Activated naive CD4-positive, alpha-beta T cell treated with anti-CD3 and anti-CD28 coated beads, Interleukin-2, amount 10 ng/mL, durations not matched to agents 5 hours and 36 hours (primary cell): ENCODE data around the gene RAG1. TPM values are rescaled to one million over a fixed set of nuclear protein-coding genes. Genes with fewer than 3 reads are reported as not detected.

Source experiments
- total RNA-seq, 2 experiments: library from RNA; stranded (reverse); gene quantifications; one replicate each; pipeline ENCODE4 v1.2.3, GENCODE V29; 2021

The RAG1 gene
- under 1 TPM; 0.26 to 0.30 TPM for total RNA-seq

DNA sequence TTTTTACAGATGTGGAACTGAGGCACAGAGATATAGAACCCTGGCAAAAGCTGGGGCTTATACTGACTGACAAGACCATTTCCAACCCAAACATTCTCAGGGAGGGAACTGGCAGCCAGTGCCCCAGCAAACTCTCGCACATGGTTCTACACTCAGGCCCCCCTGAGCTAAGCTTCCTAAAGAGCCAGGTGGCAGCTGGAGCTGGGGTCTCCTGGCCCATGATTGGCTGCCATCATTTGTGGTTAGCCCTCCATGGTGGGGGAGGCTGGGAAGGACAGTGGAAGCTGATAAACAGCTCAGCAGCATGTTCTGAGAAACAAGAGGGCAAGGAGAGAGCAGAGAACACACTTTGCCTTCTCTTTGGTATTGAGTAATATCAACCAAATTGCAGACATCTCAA lies at the start of gene RAG1:
Gene RAG1, plus strand, starts transcription at position 314 of the 400 bp plus-strand sequence. CDS start 5,298 bp downstream, outside the sequence.

DNA sequence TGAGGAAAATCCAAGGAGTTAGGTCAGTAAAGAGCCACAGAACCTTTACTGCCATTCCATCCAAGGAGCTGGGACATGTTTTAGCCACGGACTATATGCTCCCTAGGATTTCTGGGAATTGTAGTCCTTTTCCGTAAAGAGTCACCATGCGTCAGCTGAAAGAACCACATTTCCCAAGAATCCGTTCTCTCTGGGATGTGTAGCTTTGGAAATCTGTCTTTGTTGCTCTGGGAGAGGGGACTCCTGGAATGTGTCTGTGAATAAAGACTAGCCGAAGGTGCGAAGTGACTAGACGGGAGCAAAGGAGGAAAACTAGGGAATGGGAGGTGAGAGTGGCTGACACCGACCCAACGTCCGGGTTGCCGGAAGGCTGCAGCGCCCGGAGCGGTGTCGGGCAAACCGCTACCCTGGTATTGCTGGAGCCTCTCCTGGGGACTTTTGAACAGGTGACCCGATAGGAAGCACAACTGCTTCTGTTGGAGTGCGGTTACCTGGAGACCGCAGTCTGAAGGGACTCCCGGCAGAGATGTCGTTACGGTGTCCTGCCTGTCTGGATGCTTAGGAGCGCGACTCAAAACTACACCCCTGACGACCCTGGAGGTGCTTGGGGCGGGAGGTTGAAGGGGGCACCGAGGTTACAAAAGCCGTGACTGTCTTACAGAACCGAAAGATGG lies 26.6 kb downstream of the RAG1 start, which contains the start of gene IFTAP:
Gene IFTAP, plus strand, starts transcription at position 187 of the 674 bp plus-strand sequence. CDS start 15,602 bp downstream, outside the sequence.

DNA sequence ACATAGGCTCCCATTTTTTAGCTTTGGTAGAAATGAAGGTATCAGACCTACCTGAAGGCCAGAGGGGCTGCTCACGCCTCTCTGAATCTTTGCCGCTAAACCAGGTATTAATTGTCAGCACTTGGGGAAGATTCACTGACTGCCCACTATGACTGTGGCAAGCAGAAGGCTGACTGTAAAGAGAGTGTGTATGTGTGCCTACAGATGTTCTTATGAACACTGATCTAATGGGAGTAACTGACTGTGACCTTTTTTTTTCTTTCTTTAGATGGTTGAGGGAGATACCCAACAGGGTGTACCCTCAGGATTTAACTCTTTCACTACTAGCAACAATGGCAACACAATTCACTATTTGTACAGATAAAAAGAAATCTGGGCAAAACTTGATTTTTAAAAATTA lies 30.2 kb downstream of the RAG1 start, which contains the start of gene RAG2:
Gene RAG2, minus strand, starts transcription at position 186 of the 400 bp plus-strand sequence. CDS start 4,068 bp downstream, outside the sequence.

Other genes with a start within 250 kb of the RAG1 start
- gene TRAF6, start 57.7 kb upstream of the RAG1 start, total RNA-seq = 10 to 100 TPM; 13.0 to 13.4 TPM
- 1 to 10 TPM; 1.0 to 1.3 TPM for gene IFTAP, start 26.5 kb downstream of the RAG1 start, total RNA-seq
- gene RAG2, start 30.2 kb downstream of the RAG1 start, total RNA-seq = not detected